Spleen (tissue), 11 donors: ENCODE measurements around the gene EIF4H. TPM values are rescaled to one million over a fixed set of nuclear protein-coding genes. Genes with fewer than 3 reads are reported as not detected.

ENCODE experiments used
- DNase-seq: peaks from one replicate; pipeline ENCODE4 v3.0.0-alpha.2; 2020
- H3K27ac ChIP-seq, 8 donors: fragments of 200-600 bp; sonication (generic) in 7 of 8; 1 replicate in 4 of 8; 2 replicates in 4 of 8; pipeline versions ENCODE4 v1.5.0 to v1.8.0; 2016 to 2021; ENCODE audit warnings: inconsistent platforms in 4 of 8, mild to moderate bottlenecking in 4 of 8, moderate library complexity in 1 of 8
- H3K27me3 ChIP-seq, 7 donors: fragments of 200-600 bp; sonication (generic) in 6 of 7; replicated peaks in 1 of 7; 1 replicate in 4 of 7; 2 replicates in 3 of 7; pipeline versions ENCODE4 v1.5.0 to v1.8.0; 2016 to 2021; ENCODE audit warnings: inconsistent platforms in 3 of 7, mild to moderate bottlenecking in 1 of 7
- H3K36me3 ChIP-seq, 6 donors: fragments of 200-600 bp; sonication (generic) in 5 of 6; 1 replicate in 4 of 6; 2 replicates in 2 of 6; pipeline versions ENCODE4 v1.5.0 to v1.8.0; 2016 to 2021; ENCODE audit warnings: inconsistent platforms in 2 of 6
- H3K4me1 ChIP-seq, 6 donors: fragments of 200-600 bp; sonication (generic) in 5 of 6; 1 replicate in 3 of 6; 2 replicates in 3 of 6; pipeline versions ENCODE4 v1.5.0 to v1.8.0; 2016 to 2021; ENCODE audit warnings: inconsistent platforms in 3 of 6
- H3K4me3 ChIP-seq, 8 donors: fragments of 200-600 bp; sonication (generic) in 7 of 8; 1 replicate in 4 of 8; 2 replicates in 4 of 8; pipeline versions ENCODE4 v1.5.0 to v1.8.0; 2016 to 2021; ENCODE audit warnings: inconsistent platforms in 4 of 8, mild to moderate bottlenecking in 4 of 8, moderate library complexity in 2 of 8
- H3K9me3 ChIP-seq, 8 donors: fragments of 200-600 bp; sonication (generic) in 7 of 8; 1 replicate in 4 of 8; 2 replicates in 4 of 8; pipeline versions ENCODE4 v1.5.0 to v1.8.0; 2016 to 2021; ENCODE audit warnings: inconsistent platforms in 4 of 8
- POLR2A ChIP-seq, 3 donors: fragments of 450-650 bp; IDR thresholded peaks; one replicate each; pipeline ENCODE4 v1.5.1; 2017; ENCODE audit warnings: antibody characterized with exemption in 3 of 3, mild to moderate bottlenecking in 1 of 3
- POLR2AphosphoS5 ChIP-seq, 3 donors: sonication (generic); formaldehyde crosslinking; IDR thresholded peaks; one replicate each; pipeline ENCODE4 v1.5.1; 2017; ENCODE audit warnings: antibody characterized with exemption in 3 of 3
- WGBS, 5 donors: extraction: QIAGEN DNeasy Blood & Tissue Kit in 3 of 5; methylation state at CpG; one replicate each; pipeline versions ENCODE4 v1.1.5 to v1.1.7; 2013 to 2018; 5-methylcytosine and 5-hydroxymethylcytosine counted together
- intact Hi-C: fragments of 100-400 bp; cut with DNase I; formaldehyde crosslinking; loops from one replicate; pipeline ENCODE4 v1.15.0; 2023; ENCODE audit warnings: low total_unique reads
- polyA plus RNA-seq, 3 donors: library from polyadenylated mRNA; stranded (reverse); fragments of 200-250 nt; gene quantifications; one replicate each; pipeline ENCODE4 v1.2.1, GENCODE V29; 2013
- total RNA-seq, 7 donors: library from RNA; depleted of rRNA in 3 of 7; stranded (reverse); fragments of >200 nt in 3 of 7; fragmentation: NEBNext Ultra II Directional in 4 of 7; extraction: Animal tissue kit (Norgen Biotek cat#: 25700) in 4 of 7; gene quantifications; one replicate each; pipeline versions ENCODE4 v1.1.0 to v1.2.1, GENCODE V29; 2016 to 2021
- TF ChIP-seq, protein P1 (sequence below), 11 experiments: fragments of 200-600 bp in 7 of 11; fragments of 450-650 bp in 4 of 11; sonication (generic) in 4 of 11; IDR thresholded peaks in 8 of 11; conservative IDR thresholded peaks in 3 of 11; 1 replicate in 7 of 11; 2 replicates in 4 of 11; pipeline versions ENCODE4 v1.4.0 to v1.8.0; 2016 to 2021; ENCODE audit warnings: antibody characterized with exemption in 11 of 11, inconsistent platforms in 4 of 11, mild to moderate bottlenecking in 1 of 11
- donor health status: healthy with polysubstance abuse.
- donor health status: DM: no; HTN: no; CAD: no; lungs with moderate emphysema.
- donor health status: DM: no; HTN: no; CAD: no.
- donor health status: Bipolar disorder and iron deficiency.
- donor health status: healthy.
- donor health status: DM: no; HTN: no; CAD: no.
- donor health status: DM: yes; HTN: yes; CAD: no.

EIF4H gene
- total and polyA plus RNA-seq, 10 donors = 75.5 to 224 (median 185) TPM

DNA sequence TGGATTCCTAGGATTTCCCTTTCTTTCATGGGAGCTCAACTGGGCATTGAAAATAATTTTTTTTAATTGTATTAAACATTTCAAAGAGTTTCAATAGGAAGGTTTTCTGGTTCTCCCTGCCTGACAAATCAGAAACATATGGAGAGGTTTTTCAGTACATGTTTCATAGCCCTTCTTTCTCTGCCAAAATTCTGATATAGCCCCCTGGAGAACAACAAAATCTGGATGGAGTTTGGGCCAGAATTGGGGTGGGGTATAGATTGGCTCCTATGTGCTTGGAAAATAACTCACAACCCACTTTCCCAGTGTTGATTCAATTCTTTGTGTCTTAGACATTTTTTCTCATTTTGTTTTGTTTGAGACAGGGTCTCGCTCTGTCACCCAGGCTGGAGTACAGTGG lies 24.6 kb upstream of the EIF4H start:
- no peaks in the 10 kb centered on the region for H3K4me1 ChIP-seq
- intact Hi-C loops = no loop called here
- H3K27ac ChIP-seq = no peak overlapping the region
- H3K4me3 ChIP-seq = no peak overlapping the region
- WGBS, 5 donors = 96 to 100% (median 100%) methylated on average over 1 of the region's 1 CpG
- peaks cover 0 to 11% (median 7%) of the 10 kb centered on the region in 8 donors for H3K9me3 ChIP-seq
- TF ChIP-seq, protein P1, sequence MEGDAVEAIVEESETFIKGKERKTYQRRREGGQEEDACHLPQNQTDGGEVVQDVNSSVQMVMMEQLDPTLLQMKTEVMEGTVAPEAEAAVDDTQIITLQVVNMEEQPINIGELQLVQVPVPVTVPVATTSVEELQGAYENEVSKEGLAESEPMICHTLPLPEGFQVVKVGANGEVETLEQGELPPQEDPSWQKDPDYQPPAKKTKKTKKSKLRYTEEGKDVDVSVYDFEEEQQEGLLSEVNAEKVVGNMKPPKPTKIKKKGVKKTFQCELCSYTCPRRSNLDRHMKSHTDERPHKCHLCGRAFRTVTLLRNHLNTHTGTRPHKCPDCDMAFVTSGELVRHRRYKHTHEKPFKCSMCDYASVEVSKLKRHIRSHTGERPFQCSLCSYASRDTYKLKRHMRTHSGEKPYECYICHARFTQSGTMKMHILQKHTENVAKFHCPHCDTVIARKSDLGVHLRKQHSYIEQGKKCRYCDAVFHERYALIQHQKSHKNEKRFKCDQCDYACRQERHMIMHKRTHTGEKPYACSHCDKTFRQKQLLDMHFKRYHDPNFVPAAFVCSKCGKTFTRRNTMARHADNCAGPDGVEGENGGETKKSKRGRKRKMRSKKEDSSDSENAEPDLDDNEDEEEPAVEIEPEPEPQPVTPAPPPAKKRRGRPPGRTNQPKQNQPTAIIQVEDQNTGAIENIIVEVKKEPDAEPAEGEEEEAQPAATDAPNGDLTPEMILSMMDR (IDR thresholded peaks at IDR 0.05 in 8 of 11, conservative IDR thresholded peaks at IDR 0.05 in 3 of 11) = no peak
- TF ChIP-seq POLR2A (IDR thresholded peaks at IDR 0.05) = no peak
- TF ChIP-seq POLR2AphosphoS5 (IDR thresholded peaks at IDR 0.05) = no peak
- no peak for DNase-seq
- H3K36me3 ChIP-seq = no peaks in the 10 kb centered on the region
- no peaks in the 10 kb centered on the region for H3K27me3 ChIP-seq

DNA sequence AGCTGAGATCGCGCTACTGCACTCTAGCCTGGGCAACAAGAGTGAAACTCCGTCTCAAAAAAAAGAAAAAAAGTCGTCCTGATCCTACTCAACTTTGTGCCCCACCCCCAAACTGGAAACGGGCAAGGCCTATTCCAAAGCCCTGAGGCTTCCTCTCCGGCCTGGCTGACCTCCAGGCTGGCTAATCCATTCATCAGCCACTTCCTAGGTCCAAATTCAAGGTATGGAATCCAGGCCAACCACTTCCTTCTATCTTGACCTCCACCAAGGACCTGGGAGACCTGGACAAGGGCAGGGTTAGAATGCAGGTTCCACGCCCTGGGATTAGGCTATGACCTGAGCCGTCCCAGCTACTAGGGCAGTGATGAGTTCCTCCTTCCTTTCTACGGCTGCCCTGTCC lies 20.4 kb upstream of the EIF4H start:
- TF ChIP-seq POLR2AphosphoS5 (IDR thresholded peaks at IDR 0.05) (no peak), POLR2A (IDR thresholded peaks at IDR 0.05) (no peak)
- TF ChIP-seq, protein P1 (IDR thresholded peaks at IDR 0.05 in 8 of 11, conservative IDR thresholded peaks at IDR 0.05 in 3 of 11) = no peak
- Histone ChIP-seq H3K9me3 (no peaks in the 10 kb centered on the region), H3K27ac (peak overlapping the region in 2 of 8 donors; percentile 0 to 33), H3K36me3 (no peaks in the 10 kb centered on the region), H3K4me3 (no peak overlapping the region), H3K4me1 (no peaks in the 10 kb centered on the region), H3K27me3 (no peaks in the 10 kb centered on the region)
- no peak for DNase-seq
- 68 to 84% (median 75%) methylated on average over 8 to 9 of the region's 9 CpGs for WGBS, 5 donors
- intact Hi-C loops = no loop called here

DNA sequence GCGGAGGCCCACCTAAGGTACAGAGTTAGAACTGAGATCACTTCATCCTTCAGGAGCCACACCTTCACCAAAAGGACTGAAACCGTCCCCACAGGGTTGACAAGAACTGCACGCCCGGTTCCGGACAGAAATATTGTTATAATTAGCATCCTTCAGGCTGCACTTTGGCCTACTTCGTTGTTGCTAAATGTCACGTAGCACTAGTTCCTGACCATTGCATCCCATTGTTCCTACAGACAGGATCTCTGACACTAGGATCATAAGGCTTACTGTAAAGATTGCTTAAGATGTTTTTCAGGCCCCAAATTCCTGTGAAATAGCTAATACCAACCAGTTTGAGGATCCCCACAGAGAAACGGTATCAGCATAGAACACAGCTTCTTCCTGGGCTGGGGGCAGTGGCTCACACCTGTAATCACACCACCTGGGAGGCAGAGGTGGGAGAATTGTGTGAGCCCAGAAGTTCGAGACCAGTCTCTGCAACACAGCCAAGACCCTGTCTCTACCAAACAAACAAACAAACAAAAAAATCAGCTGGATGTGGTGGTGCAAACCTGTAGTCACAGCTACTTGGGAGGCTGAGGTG lies 18.3 kb upstream of the EIF4H start:
- H3K4me1 ChIP-seq = no peaks in the 10 kb centered on the region
- TF ChIP-seq, protein P1 (IDR thresholded peaks at IDR 0.05 in 8 of 11, conservative IDR thresholded peaks at IDR 0.05 in 3 of 11) = no peak
- TF ChIP-seq POLR2A (IDR thresholded peaks at IDR 0.05) = no peak
- no peak for TF ChIP-seq POLR2AphosphoS5 (IDR thresholded peaks at IDR 0.05)
- H3K9me3 ChIP-seq = no peaks in the 10 kb centered on the region
- H3K27me3 ChIP-seq = no peaks in the 10 kb centered on the region
- no peak overlapping the region for H3K27ac ChIP-seq
- H3K4me3 ChIP-seq = no peak overlapping the region
- no peaks in the 10 kb centered on the region for H3K36me3 ChIP-seq
- no peak for DNase-seq
- intact Hi-C loops = loop anchor here (5.0 kb wide), 1 partner anchor 44 kb away; no protein-coding TSS in a partner anchor
- 79 to 88% (median 81%) methylated on average over 8 to 9 of the region's 9 CpGs for WGBS, 5 donors

DNA sequence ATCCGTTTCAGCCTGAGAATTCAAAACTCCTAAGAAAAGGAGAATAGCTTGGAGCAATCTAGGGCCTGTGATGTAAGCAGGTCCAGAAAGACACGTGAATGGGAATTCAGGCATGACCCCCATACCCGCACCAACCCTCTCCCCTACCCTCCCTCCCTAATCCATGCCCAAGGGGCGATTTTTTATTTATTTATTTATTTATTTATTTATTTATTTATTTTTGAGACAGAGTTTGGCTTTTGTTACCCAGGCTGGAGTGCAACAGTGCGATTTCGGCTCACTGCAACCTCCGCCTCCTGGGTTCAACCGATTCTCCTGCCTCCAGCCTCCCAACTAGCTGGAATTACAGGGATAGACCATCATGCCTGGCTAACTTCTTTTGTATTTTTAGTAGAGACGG lies 16.6 kb upstream of the EIF4H start:
- H3K27ac ChIP-seq = no peak overlapping the region
- 91 to 96% (median 92%) methylated on average over 9 of the region's 9 CpGs for WGBS, 5 donors
- H3K27me3 ChIP-seq = no peaks in the 10 kb centered on the region
- no peaks in the 10 kb centered on the region for H3K9me3 ChIP-seq
- no peak overlapping the region for H3K4me3 ChIP-seq
- TF ChIP-seq, protein P1 (IDR thresholded peaks at IDR 0.05 in 8 of 11, conservative IDR thresholded peaks at IDR 0.05 in 3 of 11) = no peak
- no peak for TF ChIP-seq POLR2A (IDR thresholded peaks at IDR 0.05)
- TF ChIP-seq POLR2AphosphoS5 (IDR thresholded peaks at IDR 0.05) = no peak
- H3K4me1 ChIP-seq = no peaks in the 10 kb centered on the region
- H3K36me3 ChIP-seq = no peaks in the 10 kb centered on the region
- DNase-seq = no peak
- intact Hi-C loops = loop anchor here (5.0 kb wide), 1 partner anchor 45 kb away; no protein-coding TSS in a partner anchor
